Omental fat pad (tissue), 4 donors: Measurements from ENCODE around the gene GNG13. TPM values are rescaled to one million over a fixed set of nuclear protein-coding genes. Genes with fewer than 3 reads are reported as not detected.

ENCODE experiments used
- ATAC-seq: fragments of 150-250 bp; one replicate; pipeline ENCODE4 v1.9.1; 2016; ENCODE audit warnings: mild to moderate bottlenecking, moderate library complexity; ENCODE audit not compliant: low FRiP score
- DNase-seq: peaks from one replicate; pipeline ENCODE4 v3.0.0-alpha.2; 2019; ENCODE audit warnings: low spot score
- CTCF ChIP-seq, 3 donors: fragments of 450-650 bp; IDR thresholded peaks; one replicate each; pipeline ENCODE4 v1.5.1; 2016 to 2017; ENCODE audit warnings: antibody characterized with exemption in 3 of 3, mild to moderate bottlenecking in 3 of 3, moderate library complexity in 2 of 3
- total RNA-seq, 4 donors: library from RNA; depleted of rRNA; stranded (reverse); fragments of >200 nt; gene quantifications; one replicate each; pipeline ENCODE4 v1.1.0, GENCODE V29; 2016

The GNG13 gene
- total RNA-seq, 4 donors from 2014 or later: not detected

- TF ChIP-seq CTCF (IDR thresholded peaks at IDR 0.05): no peak
- peak; percentile 1 for ATAC-seq
- no peak for DNase-seq
These were observed 12.5 kb downstream of the GNG13 start, which contains the start of gene RPUSD1 for GRCh38 chr16:787978-788398. RPUSD1 (minus strand) TSS chr16:788381; CDS start chr16:787737, 644 bp downstream.

DNA sequence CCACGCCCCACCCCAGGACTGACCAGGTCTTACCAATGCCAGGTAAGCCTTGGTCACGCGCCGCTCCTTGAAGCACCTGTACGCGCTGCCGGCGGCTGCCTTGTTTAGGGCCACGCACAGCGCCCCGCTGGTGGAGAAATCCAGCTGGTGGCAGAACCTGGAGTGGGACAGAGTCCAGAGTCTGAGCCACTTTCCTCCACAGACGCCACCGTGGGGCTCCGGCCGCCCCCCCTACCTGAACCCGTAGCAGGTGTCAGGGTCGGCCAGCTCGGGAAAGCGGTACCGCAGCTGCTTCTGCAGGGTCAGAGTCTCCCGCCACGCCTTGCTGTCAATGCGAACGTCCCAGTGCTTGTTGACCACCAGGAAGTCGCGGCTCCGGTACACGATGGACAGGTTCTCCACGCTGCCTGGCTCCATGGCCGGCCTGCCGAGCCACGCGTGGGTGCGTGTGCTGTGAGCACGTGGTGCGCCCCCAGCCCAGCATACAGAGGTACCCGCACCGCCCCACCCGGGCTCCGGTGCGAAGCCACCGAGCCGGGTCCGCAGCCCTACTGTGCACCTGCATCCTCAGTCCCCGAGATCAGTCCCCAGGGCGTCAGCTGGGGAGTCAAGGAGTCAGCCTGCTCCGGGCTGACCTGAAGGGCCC lies 13.1 kb downstream of the GNG13 start:
- ATAC-seq (no peak), DNase-seq (no peak)
- TF ChIP-seq CTCF (IDR thresholded peaks at IDR 0.05): no peak

DNA sequence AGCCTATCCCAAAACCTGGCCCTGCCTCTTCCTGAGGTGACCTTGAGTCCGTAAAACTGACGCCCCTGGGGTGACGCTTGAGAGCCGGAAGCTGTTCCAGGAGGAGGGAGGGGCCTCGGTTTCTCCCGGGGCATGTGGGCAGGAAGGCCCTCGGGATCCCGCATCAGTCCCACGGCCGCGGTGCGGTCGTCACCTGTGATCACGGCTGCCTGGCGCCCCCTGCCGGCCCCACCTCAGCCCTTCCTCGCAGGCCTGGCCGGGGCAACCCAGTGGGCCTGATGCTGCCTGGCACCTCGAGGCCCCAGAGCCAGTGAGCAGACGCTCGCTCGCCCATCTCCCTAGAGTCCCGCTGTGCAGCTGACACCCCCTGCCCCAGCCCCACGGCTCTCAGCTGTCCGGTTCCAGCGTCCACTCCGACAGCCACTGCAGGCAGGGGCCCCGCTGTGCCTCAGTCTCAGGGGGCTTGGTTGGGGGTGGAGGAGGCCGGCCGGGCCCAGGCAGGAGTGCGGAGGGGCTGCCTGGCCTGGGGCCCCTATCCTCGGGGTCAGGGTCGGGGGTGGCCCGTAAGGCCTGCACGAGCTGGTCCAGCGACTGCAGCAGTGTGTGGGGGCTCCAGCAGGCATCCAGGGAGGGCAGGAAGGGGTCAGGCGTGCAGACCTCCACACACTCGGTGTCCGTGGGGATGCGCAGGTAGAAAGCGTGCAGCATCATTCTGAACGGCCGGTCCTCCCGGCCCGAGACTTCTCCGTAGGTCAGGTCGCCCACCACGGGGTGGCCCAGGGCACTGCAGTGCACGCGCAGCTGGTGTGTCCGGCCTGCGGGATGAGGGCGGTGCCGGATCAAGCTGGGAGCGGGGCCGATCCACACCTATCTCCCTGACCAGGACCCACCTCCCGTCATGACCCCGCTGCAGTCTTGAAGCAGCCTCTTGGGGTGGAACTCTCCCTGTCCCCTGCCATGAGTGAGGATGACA lies 14.7 kb downstream of the GNG13 start:
- DNase-seq (peak; percentile 71), ATAC-seq (peak; percentile 49)
- TF ChIP-seq CTCF (IDR thresholded peaks at IDR 0.05): peak in 1 of 3 donors; percentile 73

DNA sequence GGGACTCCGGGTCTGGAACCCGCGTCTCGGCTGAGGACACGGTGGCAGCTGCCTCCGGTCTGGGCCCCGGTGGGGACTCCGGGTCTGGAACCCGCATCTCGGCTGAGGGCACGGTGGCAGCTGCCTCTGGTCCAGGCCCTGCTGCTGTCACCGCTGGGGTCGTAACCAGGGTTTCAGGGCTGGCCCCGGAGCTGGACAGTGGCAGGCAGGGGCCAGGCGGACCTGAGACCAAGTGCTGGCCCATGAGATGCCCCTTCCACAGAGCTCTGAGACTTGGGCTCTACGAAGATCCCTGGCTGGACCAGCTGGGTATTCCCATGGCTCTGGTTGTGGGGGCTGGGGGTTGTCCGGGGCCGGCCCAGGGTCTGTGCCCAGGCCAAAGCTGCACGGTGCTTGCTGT lies 16.1 kb downstream of the GNG13 start:
- no peak for DNase-seq
- TF ChIP-seq CTCF (IDR thresholded peaks at IDR 0.05): no peak
- no peak for ATAC-seq

DNA sequence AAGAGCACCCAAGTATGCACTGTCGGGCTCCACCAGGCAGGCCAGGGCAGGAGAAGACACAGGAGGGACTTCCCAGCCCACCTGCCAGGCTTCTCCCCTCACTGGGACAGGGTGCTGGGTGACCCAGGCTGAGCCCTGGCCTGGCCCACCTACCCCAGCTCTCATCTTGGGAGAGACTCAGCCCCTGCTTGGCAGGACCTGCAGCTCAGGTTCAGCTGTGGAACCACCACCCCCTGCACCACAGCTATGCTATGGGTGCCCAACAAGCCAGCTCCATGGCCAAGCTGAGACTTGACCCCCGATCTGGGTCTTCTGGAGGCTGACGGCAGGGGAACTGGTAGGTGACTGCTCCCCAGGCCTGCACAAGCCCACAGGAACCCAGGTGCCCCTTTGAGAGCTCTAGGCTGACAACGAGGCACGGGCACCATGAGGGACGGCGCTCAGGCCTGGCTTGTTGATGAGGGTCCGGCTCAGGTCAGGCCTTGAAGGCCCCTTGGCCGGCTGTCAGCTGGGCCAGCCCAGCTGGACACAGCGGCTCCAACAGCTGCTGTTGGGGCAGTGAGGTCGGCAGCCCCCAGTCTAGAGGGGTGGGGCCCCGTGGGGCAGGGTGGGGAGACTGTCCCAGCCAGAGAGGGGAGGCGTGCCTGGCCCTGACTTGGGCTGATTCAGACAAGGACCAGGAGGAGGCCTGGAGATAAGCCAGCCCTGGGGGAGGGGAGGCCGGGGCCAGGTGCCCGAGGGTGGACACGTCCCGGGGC lies 17.0 kb downstream of the GNG13 start:
- ATAC-seq (no peak), DNase-seq (no peak)
- TF ChIP-seq CTCF (IDR thresholded peaks at IDR 0.05): no peak

GRCh38 chr16:782766-783403 lies 17.6 kb downstream of the GNG13 start:
- TF ChIP-seq CTCF (IDR thresholded peaks at IDR 0.05): no peak
- ATAC-seq (no peak), DNase-seq (no peak)
